Effector memory CD4-positive, alpha-beta T cell (primary cell): ENCODE measurements around the gene CCNT1.

Experiments used
- DNase-seq, 3 donors: peaks; one replicate each; pipeline ENCODE4 v3.0.0-alpha.2; 2020
- H3K27ac ChIP-seq: 2 replicates; pipeline ENCODE4 v1.7.0; 2013; ENCODE audit warnings: mild to moderate bottlenecking, low read length, moderate library complexity; ENCODE audit not compliant: insufficient read depth, poor library complexity, severe bottlenecking
- H3K27me3 ChIP-seq: replicated peaks from 2 replicates; pipeline ENCODE4 v1.7.0; 2013; ENCODE audit warnings: mild to moderate bottlenecking, low read length; ENCODE audit not compliant: insufficient read depth, control insufficient read depth, poor library complexity, severe bottlenecking
- H3K36me3 ChIP-seq: 2 replicates; pipeline ENCODE4 v1.7.0; 2013; ENCODE audit warnings: mild to moderate bottlenecking, low read length, moderate library complexity; ENCODE audit not compliant: control insufficient read depth, insufficient read depth
- H3K4me1 ChIP-seq: 2 replicates; pipeline ENCODE4 v1.7.0; 2013; ENCODE audit warnings: low read length, mild to moderate bottlenecking; ENCODE audit not compliant: control insufficient read depth, insufficient read depth, poor library complexity, severe bottlenecking
- H3K4me3 ChIP-seq: 2 replicates; pipeline ENCODE4 v1.7.0; 2013; ENCODE audit warnings: low read length, low read depth, mild to moderate bottlenecking; ENCODE audit not compliant: insufficient read depth, poor library complexity, severe bottlenecking
- H3K9me3 ChIP-seq: 2 replicates; pipeline ENCODE4 v1.7.0; 2013; ENCODE audit warnings: mild to moderate bottlenecking, low read length, moderate library complexity; ENCODE audit not compliant: control insufficient read depth
- total RNA-seq, 3 donors: gene quantifications; one replicate each; lab custom pipeline; 2026; lab: John Stamatoyannopoulos, UW

CCNT1 gene
- 154 to 220 (median 181) reads per million in 3 donors for total RNA-seq

GRCh38 chr12:48716493-48717251 is at the start of gene CCNT1:
CCNT1 (minus strand) TSS chr12:48716707; CDS start chr12:48716675, 32 bp downstream.
- peak within 1 kb of the TSS; percentile 61 for H3K4me3 ChIP-seq
- peak within 1 kb of the TSS; percentile 93 for H3K27ac ChIP-seq
- DNase-seq = peak; percentile 97 to 99 (median 99)
- H3K36me3 ChIP-seq = peaks cover 13% of the 10 kb centered on the region
- peaks cover 14% of the 10 kb centered on the region for H3K4me1 ChIP-seq
- H3K27me3 ChIP-seq = no peaks in the 10 kb centered on the region
- H3K9me3 ChIP-seq = no peaks in the 10 kb centered on the region

- no peak overlapping the region for H3K4me3 ChIP-seq
- no peak overlapping the region for H3K27ac ChIP-seq
- no peak for DNase-seq
- no peaks in the 10 kb centered on the region for H3K9me3 ChIP-seq
- no peaks in the 10 kb centered on the region for H3K4me1 ChIP-seq
- no peaks in the 10 kb centered on the region for H3K36me3 ChIP-seq
- no peaks in the 10 kb centered on the region for H3K27me3 ChIP-seq
Measured at GRCh38 chr12:48765753-48766162, 49.3 kb upstream of the CCNT1 start.

- Histone ChIP-seq H3K4me3 (no peak overlapping the region), H3K36me3 (no peaks in the 10 kb centered on the region), H3K27me3 (no peaks in the 10 kb centered on the region), H3K4me1 (no peaks in the 10 kb centered on the region), H3K27ac (no peak overlapping the region), H3K9me3 (no peaks in the 10 kb centered on the region)
- DNase-seq = no peak
Measured at GRCh38 chr12:48764521-48764920, 48.0 kb upstream of the CCNT1 start.

- Histone ChIP-seq H3K27ac (no peak overlapping the region), H3K4me1 (no peaks in the 10 kb centered on the region), H3K9me3 (no peaks in the 10 kb centered on the region), H3K36me3 (no peaks in the 10 kb centered on the region), H3K4me3 (no peak overlapping the region), H3K27me3 (no peaks in the 10 kb centered on the region)
- no peak for DNase-seq
Measured at GRCh38 chr12:48758737-48759136, 42.2 kb upstream of the CCNT1 start.

GRCh38 chr12:48758186-48758585 is 41.7 kb upstream of the CCNT1 start:
- no peaks in the 10 kb centered on the region for H3K9me3 ChIP-seq
- no peak for DNase-seq

GRCh38 chr12:48750769-48751356 is 34.4 kb upstream of the CCNT1 start:
- DNase-seq = no peak

More at GRCh38 chr12:48758186-48758585, 41.7 kb upstream of the CCNT1 start:
- Histone ChIP-seq H3K4me3 (no peak overlapping the region), H3K27ac (no peak overlapping the region), H3K36me3 (no peaks in the 10 kb centered on the region), H3K4me1 (no peaks in the 10 kb centered on the region), H3K27me3 (no peaks in the 10 kb centered on the region)

GRCh38 chr12:48750215-48750614 is 33.7 kb upstream of the CCNT1 start:
- Histone ChIP-seq H3K36me3 (no peaks in the 10 kb centered on the region), H3K27ac (no peak overlapping the region), H3K4me1 (no peaks in the 10 kb centered on the region), H3K27me3 (no peaks in the 10 kb centered on the region), H3K9me3 (no peaks in the 10 kb centered on the region), H3K4me3 (no peak overlapping the region)
- no peak for DNase-seq

More at GRCh38 chr12:48750769-48751356, 34.4 kb upstream of the CCNT1 start:
- no peak overlapping the region for H3K4me3 ChIP-seq
- no peaks in the 10 kb centered on the region for H3K4me1 ChIP-seq
- H3K9me3 ChIP-seq = no peaks in the 10 kb centered on the region
- no peak overlapping the region for H3K27ac ChIP-seq
- H3K27me3 ChIP-seq = no peaks in the 10 kb centered on the region
- H3K36me3 ChIP-seq = no peaks in the 10 kb centered on the region

- no peak overlapping the region for H3K4me3 ChIP-seq
- H3K27ac ChIP-seq = no peak overlapping the region
- DNase-seq = no peak
- H3K36me3 ChIP-seq = no peaks in the 10 kb centered on the region
- H3K27me3 ChIP-seq = no peaks in the 10 kb centered on the region
- H3K9me3 ChIP-seq = no peaks in the 10 kb centered on the region
- no peaks in the 10 kb centered on the region for H3K4me1 ChIP-seq
Measured at GRCh38 chr12:48744251-48745008, 27.9 kb upstream of the CCNT1 start.

GRCh38 chr12:48739618-48740269 is 23.2 kb upstream of the CCNT1 start:
- no peaks in the 10 kb centered on the region for H3K4me1 ChIP-seq
- no peak overlapping the region for H3K4me3 ChIP-seq
- no peaks in the 10 kb centered on the region for H3K36me3 ChIP-seq
- no peak for DNase-seq
- no peaks in the 10 kb centered on the region for H3K27me3 ChIP-seq
- no peaks in the 10 kb centered on the region for H3K9me3 ChIP-seq
- no peak overlapping the region for H3K27ac ChIP-seq
